Adipocyte (in vitro differentiated cells): ENCODE measurements around the gene FGF2.
A peak's percentile ranks its signal among the peaks of the same experiment; 100 is the strongest.
"Not testable (repeated sequence)": the region's sequence is repeated elsewhere in the genome, so short reads cannot be mapped to it uniquely, and the experiment has no call there.

Experiments used
- DNase-seq: peaks from one replicate; pipeline ENCODE4 v3.0.0-alpha.2; 2015; ENCODE audit warnings: low read depth
- H3K27me3 ChIP-seq: replicated peaks from 2 replicates; pipeline ENCODE4 v1.7.0; 2013; ENCODE audit warnings: mild to moderate bottlenecking, low read length, moderate library complexity; ENCODE audit not compliant: control insufficient read depth, insufficient read depth
- H3K36me3 ChIP-seq: 2 replicates; pipeline ENCODE4 v1.7.0; 2013; ENCODE audit warnings: low read length, mild to moderate bottlenecking, moderate library complexity; ENCODE audit not compliant: control insufficient read depth, insufficient read depth, severe bottlenecking
- H3K4me1 ChIP-seq: 2 replicates; pipeline ENCODE4 v1.7.0; 2013; ENCODE audit warnings: mild to moderate bottlenecking, low read length, moderate library complexity; ENCODE audit not compliant: control insufficient read depth, insufficient read depth
- H3K4me3 ChIP-seq: 2 replicates; pipeline ENCODE4 v1.7.0; 2013; ENCODE audit warnings: mild to moderate bottlenecking, low read length, moderate library complexity
- H3K9ac ChIP-seq: 2 replicates; pipeline ENCODE4 v1.7.0; 2013; ENCODE audit warnings: mild to moderate bottlenecking, low read length, moderate library complexity
- H3K9me3 ChIP-seq: 2 replicates; pipeline ENCODE4 v1.7.0; 2013; ENCODE audit warnings: mild to moderate bottlenecking, low read length, moderate library complexity; ENCODE audit not compliant: control insufficient read depth

FGF2 gene

DNA sequence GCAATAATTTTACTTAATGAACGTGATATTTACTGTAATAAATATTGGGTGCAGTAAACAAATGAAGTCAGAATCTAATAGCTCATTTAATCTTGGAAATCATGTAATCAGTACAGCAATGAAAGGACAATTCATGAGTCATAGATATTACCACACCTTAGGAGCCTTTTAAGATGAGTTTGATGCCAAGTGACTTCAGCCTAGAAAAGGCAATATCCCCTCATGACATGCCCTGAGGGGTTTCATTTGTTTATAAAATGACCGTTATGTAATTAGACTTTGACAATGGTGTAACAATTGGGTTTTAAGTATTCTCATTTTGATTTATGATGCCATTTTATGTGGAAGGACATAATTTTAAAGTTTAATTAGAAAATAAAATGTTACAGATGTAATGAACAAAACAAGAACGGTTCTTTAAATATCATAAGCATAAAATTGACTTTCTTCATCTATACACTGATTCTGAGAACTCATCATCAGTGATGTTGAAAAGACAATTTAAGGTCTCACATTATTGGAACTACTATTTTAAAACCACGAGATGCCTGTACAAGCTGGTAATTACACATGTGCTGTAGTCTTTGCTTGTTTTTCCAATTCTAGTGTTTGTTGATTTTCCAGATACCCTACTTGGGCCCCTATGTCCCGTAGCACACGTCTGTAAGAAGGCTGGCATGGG, 5.0 kb downstream of the FGF2 start:
- Histone ChIP-seq H3K4me1 (peaks cover 57% of the 10 kb centered on the region), H3K4me3 (no peak overlapping the region), H3K27me3 (no peaks in the 10 kb centered on the region), H3K9ac (no peak overlapping the region), H3K9me3 (no peaks in the 10 kb centered on the region), H3K36me3 (peaks cover 5% of the 10 kb centered on the region)
- DNase-seq, result peak; percentile 65

DNA sequence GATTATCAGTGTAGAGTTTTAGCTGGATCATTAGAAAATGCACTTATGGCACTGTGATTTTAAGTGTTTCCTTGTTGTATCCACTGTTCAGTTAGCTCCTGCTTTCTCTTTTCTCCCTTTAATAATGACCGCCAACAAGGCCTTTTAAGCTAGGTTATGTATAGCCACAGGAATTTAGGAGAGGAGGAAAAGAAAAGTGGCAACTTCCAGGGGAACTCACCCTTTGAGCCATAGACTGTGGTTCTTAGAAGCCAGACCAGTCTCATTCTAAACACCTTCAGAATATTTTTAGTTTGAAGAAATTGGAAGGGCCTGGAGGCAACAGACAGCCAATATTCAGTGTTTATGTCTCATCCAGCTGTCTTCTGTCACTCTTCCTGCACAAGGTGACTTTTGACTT, 6.1 kb downstream of the FGF2 start:
- H3K9me3 ChIP-seq, result no peaks in the 10 kb centered on the region
- H3K4me3 ChIP-seq, result no peak overlapping the region
- peaks cover 67% of the 10 kb centered on the region for H3K4me1 ChIP-seq
- H3K27me3 ChIP-seq, result no peaks in the 10 kb centered on the region
- DNase-seq, result peak; percentile 25
- H3K36me3 ChIP-seq, result peaks cover 5% of the 10 kb centered on the region
- H3K9ac ChIP-seq, result no peak overlapping the region

DNA sequence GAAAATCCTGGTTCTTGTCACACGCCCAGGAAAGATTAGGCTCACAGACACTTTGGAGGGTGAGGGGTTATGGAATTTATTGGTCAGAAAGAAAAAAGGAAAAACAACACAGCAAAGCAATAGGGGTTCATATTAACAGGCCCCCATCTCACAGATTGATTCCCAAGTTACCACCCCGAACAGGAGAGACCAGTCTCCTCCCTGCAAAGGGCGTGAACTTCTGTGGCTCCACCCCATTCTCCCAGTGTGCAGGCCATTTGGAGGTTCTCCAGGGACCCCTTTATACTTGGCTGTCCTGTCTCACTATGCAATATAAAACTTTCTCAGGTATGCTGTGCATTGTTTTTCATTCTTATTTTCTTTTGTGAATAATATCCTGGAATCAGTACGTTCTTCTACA, 7.4 kb downstream of the FGF2 start:
- no peak for DNase-seq
- Histone ChIP-seq H3K9me3 (no peaks in the 10 kb centered on the region), H3K36me3 (peaks cover 7% of the 10 kb centered on the region), H3K4me1 (peaks cover 57% of the 10 kb centered on the region), H3K4me3 (no peak overlapping the region), H3K27me3 (no peaks in the 10 kb centered on the region), H3K9ac (no peak overlapping the region)

DNA sequence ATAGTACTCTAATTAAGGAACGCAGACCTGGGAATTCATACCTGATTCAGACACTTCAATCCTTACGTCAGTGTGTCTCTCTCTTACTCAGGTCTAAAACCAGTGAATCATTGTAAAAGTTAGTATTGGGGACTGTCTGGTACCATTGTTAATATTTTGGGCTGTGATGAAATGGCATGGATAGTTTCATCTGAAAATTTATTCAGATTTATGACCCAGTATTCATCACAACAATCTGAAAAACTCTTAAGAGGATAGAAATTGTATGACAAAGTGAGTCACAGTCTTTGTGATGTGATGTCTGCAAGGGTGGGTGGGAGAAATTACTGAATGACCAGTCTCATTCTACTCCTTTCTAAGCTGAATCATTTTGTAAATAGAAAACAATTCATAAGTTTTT, 10.3 kb downstream of the FGF2 start:
- H3K4me3 ChIP-seq, result no peak overlapping the region
- no peak overlapping the region for H3K9ac ChIP-seq
- no peaks in the 10 kb centered on the region for H3K27me3 ChIP-seq
- peaks cover 36% of the 10 kb centered on the region for H3K4me1 ChIP-seq
- DNase-seq, result no peak
- no peaks in the 10 kb centered on the region for H3K9me3 ChIP-seq
- peaks cover 31% of the 10 kb centered on the region for H3K36me3 ChIP-seq

DNA sequence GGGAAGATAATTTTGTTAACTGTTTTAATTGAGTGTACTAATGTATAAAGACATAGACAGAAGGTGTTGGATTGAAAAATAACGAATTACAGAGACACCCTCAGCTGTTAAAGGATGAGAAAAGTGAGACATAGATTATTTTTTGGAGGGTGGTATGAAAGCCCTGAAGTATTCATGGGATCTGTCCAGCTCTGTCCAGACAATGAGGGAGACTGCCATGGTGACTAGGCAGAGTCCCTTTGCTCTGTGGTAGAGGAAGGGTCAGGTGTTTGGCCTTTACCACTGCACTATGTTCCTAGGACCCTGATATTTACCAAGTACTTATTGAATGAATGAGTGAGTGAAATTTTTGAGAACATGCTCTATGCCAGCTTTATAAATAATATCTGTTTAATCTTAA, 11.4 kb downstream of the FGF2 start:
- no peak overlapping the region for H3K9ac ChIP-seq
- no peaks in the 10 kb centered on the region for H3K9me3 ChIP-seq
- H3K4me1 ChIP-seq, result peaks cover 36% of the 10 kb centered on the region
- H3K4me3 ChIP-seq, result no peak overlapping the region
- peaks cover 31% of the 10 kb centered on the region for H3K36me3 ChIP-seq
- H3K27me3 ChIP-seq, result no peaks in the 10 kb centered on the region
- no peak for DNase-seq

DNA sequence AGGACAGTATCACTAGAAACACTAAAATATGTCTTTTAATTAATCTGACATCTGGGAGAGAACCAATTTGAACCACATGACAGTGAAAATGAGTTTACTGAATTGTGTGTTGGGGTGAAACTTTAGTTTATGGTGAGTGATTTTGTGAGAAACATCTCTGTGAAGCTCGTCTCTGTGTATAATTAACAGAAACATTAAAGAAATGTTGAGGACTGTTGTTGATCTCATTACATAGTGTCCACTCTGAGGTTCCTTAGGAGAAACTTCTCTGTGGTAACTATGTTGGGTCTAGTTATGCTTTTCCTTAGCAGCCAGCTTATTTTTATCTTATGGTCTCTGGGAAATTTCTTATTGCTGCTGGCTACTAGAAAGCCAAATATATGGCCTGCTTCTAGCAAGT, 15.8 kb downstream of the FGF2 start:
- Histone ChIP-seq H3K4me1 (peaks cover 24% of the 10 kb centered on the region), H3K4me3 (no peak overlapping the region), H3K9ac (no peak overlapping the region), H3K9me3 (no peaks in the 10 kb centered on the region), H3K27me3 (no peaks in the 10 kb centered on the region), H3K36me3 (peaks cover 25% of the 10 kb centered on the region)
- no peak for DNase-seq

DNA sequence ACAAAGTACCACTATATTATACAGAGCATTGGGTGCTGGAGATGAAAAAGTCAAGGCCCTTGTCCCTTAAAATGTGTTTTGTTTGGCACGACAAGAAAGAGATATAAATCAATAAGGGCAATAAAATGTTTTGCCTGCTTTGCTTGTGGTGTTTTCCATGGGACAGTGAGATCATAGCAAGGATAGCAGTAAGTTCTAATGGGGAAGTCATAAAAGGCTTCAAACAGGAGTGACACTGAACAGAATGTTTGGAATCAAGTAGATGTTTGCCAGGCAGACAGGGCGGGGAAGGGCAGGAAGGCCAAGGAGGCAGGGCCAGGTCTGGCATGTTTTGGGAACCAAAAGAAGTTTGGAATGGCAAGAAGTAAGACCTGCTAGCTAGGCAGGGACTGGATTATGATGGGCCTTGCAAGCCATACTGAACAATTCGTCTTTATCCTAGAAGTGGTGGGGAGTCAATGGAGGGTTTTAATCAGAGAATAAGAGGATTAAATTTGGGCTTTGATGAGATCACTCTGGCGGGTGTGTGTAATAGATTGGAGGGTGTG, 16.4 kb downstream of the FGF2 start:
- Histone ChIP-seq H3K36me3 (peaks cover 25% of the 10 kb centered on the region), H3K4me1 (peaks cover 21% of the 10 kb centered on the region), H3K4me3 (no peak overlapping the region), H3K27me3 (no peaks in the 10 kb centered on the region), H3K9me3 (no peaks in the 10 kb centered on the region), H3K9ac (no peak overlapping the region)
- DNase-seq, result no peak

DNA sequence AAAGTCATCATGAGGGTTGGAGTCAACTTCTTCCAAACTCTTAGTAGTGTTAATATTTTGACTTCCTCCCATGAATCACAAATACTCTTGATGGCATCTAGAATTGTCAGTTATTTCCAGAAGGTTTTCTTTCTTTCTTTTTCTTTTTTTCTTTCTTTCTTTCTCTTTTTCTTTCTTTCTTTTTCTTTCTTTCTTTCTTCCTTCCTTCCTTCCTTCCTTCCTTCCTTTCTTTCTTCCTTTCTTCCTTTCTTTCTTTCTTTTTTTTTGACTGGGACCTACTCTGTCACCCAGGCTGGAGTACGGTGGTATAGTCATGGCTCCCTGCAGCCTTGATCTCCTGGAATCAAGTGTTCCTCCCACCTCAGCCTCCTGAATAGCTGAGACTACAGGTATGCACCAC, 17.8 kb downstream of the FGF2 start:
- DNase-seq, H3K27me3 ChIP-seq, H3K9ac ChIP-seq, H3K9me3 ChIP-seq, H3K4me3 ChIP-seq: not testable (repeated sequence)
- Histone ChIP-seq H3K36me3 (peaks cover 19% of the 10 kb centered on the region), H3K4me1 (peaks cover 21% of the 10 kb centered on the region)

DNA sequence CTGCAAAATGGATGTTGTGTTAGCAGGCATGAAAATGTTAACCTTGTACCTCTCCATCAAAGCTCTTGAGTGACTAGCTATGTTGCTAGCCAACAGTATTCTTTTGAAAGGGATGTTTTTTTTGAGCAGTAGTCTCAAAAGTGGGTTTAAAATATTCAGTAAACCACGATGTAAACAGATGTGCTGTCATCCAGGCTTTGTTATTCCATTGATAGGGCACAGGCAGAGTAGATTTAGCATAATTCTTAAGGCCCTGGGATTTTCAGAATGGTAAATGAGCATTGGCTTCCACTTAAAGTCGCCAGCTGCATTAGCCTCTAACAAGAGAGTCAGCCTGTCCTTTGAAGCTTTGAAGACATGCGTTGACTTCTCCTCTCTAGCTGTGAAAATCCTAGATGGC, 18.4 kb downstream of the FGF2 start:
- no peak overlapping the region for H3K4me3 ChIP-seq
- no peaks in the 10 kb centered on the region for H3K9me3 ChIP-seq
- no peaks in the 10 kb centered on the region for H3K27me3 ChIP-seq
- H3K36me3 ChIP-seq, result peaks cover 13% of the 10 kb centered on the region
- H3K9ac ChIP-seq, result no peak overlapping the region
- peaks cover 21% of the 10 kb centered on the region for H3K4me1 ChIP-seq
- no peak for DNase-seq

DNA sequence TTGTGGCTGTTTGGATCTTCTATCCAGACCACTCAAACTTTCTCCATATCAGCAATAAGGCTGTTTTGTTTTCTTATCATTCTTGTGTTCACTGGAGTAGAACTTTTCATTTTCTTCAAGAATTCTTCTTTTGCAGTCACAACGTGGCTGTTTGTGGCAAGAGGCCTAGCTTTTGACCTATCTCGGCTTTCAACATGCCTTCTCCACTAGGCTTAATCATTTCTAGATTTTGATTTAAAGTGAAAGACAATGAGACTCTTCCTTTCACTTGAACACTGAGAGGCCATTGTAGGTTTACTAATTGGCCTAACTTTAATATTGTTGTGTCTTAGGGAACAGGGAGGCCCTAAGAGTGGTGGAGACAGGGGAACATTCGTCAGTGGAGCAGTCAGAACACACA, 19.1 kb downstream of the FGF2 start:
- peaks cover 21% of the 10 kb centered on the region for H3K4me1 ChIP-seq
- H3K36me3 ChIP-seq, result peaks cover 6% of the 10 kb centered on the region
- H3K27me3 ChIP-seq, result no peaks in the 10 kb centered on the region
- H3K9me3 ChIP-seq, result no peaks in the 10 kb centered on the region
- no peak for DNase-seq
- H3K9ac ChIP-seq, result no peak overlapping the region
- no peak overlapping the region for H3K4me3 ChIP-seq

DNA sequence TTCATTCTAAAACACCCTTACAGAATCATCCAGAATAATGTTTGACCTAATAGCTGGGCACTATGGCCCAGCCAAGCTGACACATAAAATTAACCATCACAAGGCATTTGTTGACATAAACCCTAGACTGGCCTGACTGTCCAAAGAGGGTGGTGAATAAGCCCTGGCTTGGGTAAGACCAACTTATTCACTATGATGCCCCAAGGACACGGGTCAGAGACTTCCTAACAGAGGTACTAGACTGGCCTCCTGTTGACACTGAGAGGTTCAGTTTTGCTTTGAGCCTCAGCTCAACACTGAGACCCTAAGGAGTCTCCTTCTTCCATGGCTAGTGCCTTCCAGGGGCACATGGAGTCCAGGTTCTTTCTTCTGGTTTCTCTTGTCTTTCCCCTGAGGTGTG, 21.3 kb downstream of the FGF2 start:
- Histone ChIP-seq H3K36me3 (no peaks in the 10 kb centered on the region), H3K4me3 (no peak overlapping the region), H3K9me3 (no peaks in the 10 kb centered on the region), H3K9ac (no peak overlapping the region), H3K4me1 (peaks cover 23% of the 10 kb centered on the region), H3K27me3 (no peaks in the 10 kb centered on the region)
- no peak for DNase-seq

DNA sequence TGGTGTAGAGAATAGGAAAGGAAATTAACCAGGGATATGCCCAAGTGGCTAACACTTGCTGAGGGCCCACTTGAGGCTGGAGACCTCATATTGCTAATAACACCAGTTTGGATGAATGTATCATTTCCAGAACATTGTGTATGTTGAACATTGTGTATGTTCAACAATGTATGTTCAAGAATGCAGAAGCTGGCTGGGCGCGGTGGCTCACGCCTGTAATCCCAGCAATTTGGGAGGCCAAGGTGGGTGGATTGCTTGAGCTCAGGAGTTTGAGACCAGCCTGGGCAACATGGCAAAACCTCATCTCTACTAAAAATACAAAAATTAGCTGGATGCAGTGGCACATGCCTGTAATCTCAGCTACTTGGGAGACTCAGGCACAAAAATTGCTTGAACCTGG, 23.2 kb downstream of the FGF2 start:
- H3K27me3 ChIP-seq, H3K36me3 ChIP-seq: not testable (repeated sequence)

More for the DNA sequence above, 23.2 kb downstream of the FGF2 start:
- not testable (repeated sequence) for H3K9me3 ChIP-seq, H3K9ac ChIP-seq, H3K4me3 ChIP-seq, DNase-seq
- peaks cover 29% of the 10 kb centered on the region for H3K4me1 ChIP-seq
